PC-3 (cell line): ENCODE data around the gene NOM1. TPM values are rescaled to one million over a fixed set of nuclear protein-coding genes. Genes with fewer than 3 reads are reported as not detected.

Source experiments
- ATAC-seq: fragments of 200-7000 bp; cut with Tn5 transposase; 2 replicates; pipeline ENCODE4 v1.9.1; 2020; ENCODE audit warnings: mild to moderate bottlenecking, moderate library complexity
- BruUV-seq: library from RNA; stranded (reverse); fragments of 400-500 nt; replicated peaks from 2 replicates; lab custom pipeline; 2021; lab: Mats Ljungman, UMichigan
- CTCF ChIA-PET: fragments of 300-600 bp; sonication (Branson Sonifier 250); formaldehyde crosslinking; loops from one replicate; lab custom pipeline; 2022; ENCODE audit warnings: antibody characterized with exemption; lab: Charles Lee
- POLR2A ChIA-PET: fragments of 300-600 bp; sonication (Branson Sonifier 250); formaldehyde crosslinking; loops from one replicate; lab custom pipeline; 2022; ENCODE audit warnings: antibody characterized with exemption; ENCODE audit not compliant: unreplicated experiment; lab: Charles Lee
- DNase-seq: peaks from one replicate; pipeline ENCODE4 v3.0.0-alpha.2; 2015
- H2AFZ ChIP-seq: fragments of 300-600 bp; sonication (generic); 2 replicates; pipeline ENCODE4 v1.6.0; 2016; ENCODE audit warnings: antibody characterized with exemption, low read length
- H3F3A ChIP-seq: fragments of 300-600 bp; sonication (generic); one replicate; pipeline ENCODE4 v1.6.0; 2017; ENCODE audit warnings: antibody characterized with exemption, low read length, control low read depth, mild to moderate bottlenecking; ENCODE audit not compliant: unreplicated experiment
- H3K27ac ChIP-seq: fragments of 300-600 bp; sonication (generic); 2 replicates; pipeline ENCODE4 v1.5.1; 2016; ENCODE audit warnings: mild to moderate bottlenecking, low read length
- H3K27me3 ChIP-seq: fragments of 300-600 bp; sonication (generic); 2 replicates; pipeline ENCODE4 v1.6.1; 2016; ENCODE audit warnings: low read length, mixed read lengths
- H3K36me3 ChIP-seq: fragments of 300-600 bp; sonication (generic); 2 replicates; pipeline ENCODE4 v1.6.1; 2016; ENCODE audit warnings: low read depth, mixed run types, low read length, mixed read lengths
- H3K4me1 ChIP-seq: fragments of 300-600 bp; sonication (generic); 2 replicates; pipeline ENCODE4 v1.5.1; 2016; ENCODE audit warnings: low read length; ENCODE audit not compliant: insufficient read depth
- H3K4me2 ChIP-seq: fragments of 300-600 bp; sonication (generic); 2 replicates; pipeline ENCODE4 v1.6.0; 2016; ENCODE audit warnings: low read length
- H3K4me3 ChIP-seq: fragments of 300-600 bp; sonication (generic); 2 replicates; pipeline ENCODE4 v1.5.1; 2016; ENCODE audit warnings: mild to moderate bottlenecking, low read length, mixed read lengths
- H3K79me2 ChIP-seq: fragments of 300-600 bp; sonication (generic); 2 replicates; pipeline ENCODE4 v1.6.1; 2017; ENCODE audit warnings: low read length, mixed read lengths
- H3K9ac ChIP-seq: fragments of 300-600 bp; sonication (generic); 2 replicates; pipeline ENCODE4 v1.6.0; 2016; ENCODE audit warnings: mild to moderate bottlenecking, low read length
- H3K9me2 ChIP-seq: fragments of 300-600 bp; sonication (generic); replicated peaks from 2 replicates; pipeline ENCODE4 v1.6.1; 2016; ENCODE audit warnings: mixed run types, low read length, mixed read lengths
- H3K9me3 ChIP-seq: fragments of 300-600 bp; sonication (generic); 2 replicates; pipeline ENCODE4 v1.6.1; 2016; ENCODE audit warnings: low read length, mixed read lengths
- H4K20me1 ChIP-seq: fragments of 300-600 bp; sonication (generic); 2 replicates; pipeline ENCODE4 v1.6.1; 2016; ENCODE audit warnings: low read length, mixed read lengths
- CTCF ChIP-seq: fragments of 300-600 bp; sonication (generic); conservative IDR thresholded peaks from 2 replicates; pipeline ENCODE4 v1.5.1; 2017; ENCODE audit warnings: antibody characterized with exemption, low read depth, mild to moderate bottlenecking, low read length
- EZH2 ChIP-seq: fragments of 300-600 bp; sonication (generic); IDR thresholded peaks from one replicate; pipeline ENCODE4 v1.6.1; 2017; ENCODE audit warnings: antibody characterized with exemption, mild to moderate bottlenecking, low read length; ENCODE audit not compliant: unreplicated experiment
- EZH2phosphoT487 ChIP-seq: fragments of 300-600 bp; sonication (generic); IDR thresholded peaks from 2 replicates; pipeline ENCODE4 v1.6.1; 2018; ENCODE audit warnings: mild to moderate bottlenecking, antibody characterized with exemption, low read length, borderline replicate concordance
- intact Hi-C: fragments of 100-400 bp; cut with micrococcal nuclease; formaldehyde crosslinking; loops from 2 replicates; pipeline ENCODE4 v1.9.0; 2023
- total RNA-seq: library from RNA; depleted of rRNA; stranded (reverse); fragments of >200 nt; gene quantifications from 2 replicates; pipeline ENCODE4 v1.2.3, GENCODE V29; 2014

Gene NOM1
- total RNA-seq, 1 experiment from 2014 or later, result 17.7 TPM

- ChIA-PET CTCF (no interaction called here), POLR2A (no interaction called here)
- DNase-seq (no peak), ATAC-seq (no peak)
- H3K4me2 ChIP-seq, result no peak overlapping the region
- H3K27me3 ChIP-seq, result peaks cover 37% of the 10 kb centered on the region
- BruUV-seq, result no TSS peak
- H3K9ac ChIP-seq, result no peak overlapping the region
- no peaks in the 10 kb centered on the region for H3F3A ChIP-seq
- no peaks in the 10 kb centered on the region for H4K20me1 ChIP-seq
- no peaks in the 10 kb centered on the region for H3K79me2 ChIP-seq
- intact Hi-C loops, result no loop called here
- H3K36me3 ChIP-seq, result no peaks in the 10 kb centered on the region
- no peak overlapping the region for H3K4me3 ChIP-seq
- H3K9me3 ChIP-seq, result no peaks in the 10 kb centered on the region
- no peak overlapping the region for H3K27ac ChIP-seq
- no peak overlapping the region for H2AFZ ChIP-seq
- H3K9me2 ChIP-seq, result no peaks in the 10 kb centered on the region
- no peaks in the 10 kb centered on the region for H3K4me1 ChIP-seq
- TF ChIP-seq EZH2 (no peak), CTCF (no peak), EZH2phosphoT487 (no peak)
These were observed 56.1 kb downstream of the NOM1 start for GRCh38 chr7:157005456-157006204.

DNA sequence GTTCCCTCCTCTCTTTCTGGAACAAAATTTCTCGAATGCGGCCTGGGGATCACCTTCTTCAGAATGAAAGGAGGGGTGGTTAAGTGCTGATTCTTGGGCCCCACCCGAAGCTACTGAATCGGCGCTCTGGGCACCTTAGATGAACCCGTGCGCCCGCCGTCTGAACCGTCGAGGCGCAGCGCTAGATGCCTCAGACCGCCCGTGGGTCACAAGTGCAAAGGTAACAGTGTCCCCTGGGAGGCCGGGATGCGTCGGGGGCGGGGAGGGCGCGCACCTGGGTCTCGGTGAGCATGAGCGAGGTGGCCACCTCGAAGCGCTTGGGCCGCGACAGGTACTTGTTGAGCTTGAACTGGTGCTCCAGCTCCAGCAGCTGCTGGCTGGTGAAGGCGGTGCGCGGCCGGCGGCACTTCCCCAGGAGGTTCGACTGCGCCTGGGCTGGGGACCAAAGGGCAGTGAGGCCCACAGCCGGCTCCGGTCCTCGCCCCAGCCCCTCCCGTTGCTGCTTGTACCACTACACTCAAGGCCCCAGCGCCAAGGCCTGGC is 56.8 kb downstream of the NOM1 start:
- Histone ChIP-seq H2AFZ (no peak overlapping the region), H3K4me2 (no peak overlapping the region), H3K4me3 (no peak overlapping the region), H3K27ac (no peak overlapping the region), H3K9me2 (no peaks in the 10 kb centered on the region), H3K4me1 (peaks cover 4% of the 10 kb centered on the region), H3K79me2 (0 out of 2 replicates have a peak, but pooled peaks cover 2% of the 10 kb centered on the region), H4K20me1 (no peaks in the 10 kb centered on the region), H3F3A (no peaks in the 10 kb centered on the region), H3K27me3 (peaks cover 36% of the 10 kb centered on the region), H3K9ac (no peak overlapping the region), H3K9me3 (no peaks in the 10 kb centered on the region), H3K36me3 (no peaks in the 10 kb centered on the region)
- POLR2A ChIA-PET, result no interaction called here
- CTCF ChIA-PET, result no interaction called here
- TF ChIP-seq EZH2, result no peak
- TF ChIP-seq EZH2phosphoT487, result no peak
- no peak for TF ChIP-seq CTCF
- no peak for DNase-seq
- no TSS peak for BruUV-seq
- ATAC-seq, result no peak
- intact Hi-C loops, result no loop called here

DNA sequence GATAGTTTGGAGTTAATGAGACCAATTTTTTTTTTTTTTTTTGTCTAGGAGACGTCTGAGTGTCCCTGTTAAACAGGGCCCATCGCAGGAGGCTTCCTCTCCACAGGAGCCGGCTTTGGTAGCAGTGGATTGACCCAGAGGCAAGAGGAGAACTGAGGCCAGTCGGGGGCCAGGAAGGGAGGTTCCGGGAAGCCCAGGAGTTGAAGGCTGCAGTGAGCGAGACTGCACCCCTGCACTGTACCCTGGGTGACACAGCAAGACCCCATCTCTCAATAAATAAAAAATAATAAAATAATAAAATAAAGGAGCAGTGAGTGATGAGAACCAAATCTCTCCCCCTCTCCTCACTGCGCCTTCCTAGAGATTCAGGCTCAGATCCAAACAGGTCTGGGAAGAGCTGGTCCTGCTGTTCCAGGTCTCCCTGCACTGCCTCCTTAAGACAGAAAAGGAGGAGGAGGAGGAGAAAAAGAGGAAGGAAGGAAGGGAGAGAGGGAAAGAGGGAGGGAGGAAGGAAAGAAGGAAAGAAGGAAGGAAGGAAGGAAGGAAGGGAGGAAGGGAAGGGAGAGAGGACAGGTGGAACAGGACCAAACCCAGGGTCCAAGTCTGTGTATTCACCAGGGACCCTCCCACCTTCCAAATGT is 57.4 kb downstream of the NOM1 start:
- TF ChIP-seq EZH2 (no peak), EZH2phosphoT487 (no peak), CTCF (no peak)
- H4K20me1 ChIP-seq, result no peaks in the 10 kb centered on the region
- ATAC-seq (no peak), DNase-seq (no peak)
- H2AFZ ChIP-seq, result no peak overlapping the region
- ChIA-PET CTCF (no interaction called here), POLR2A (no interaction called here)
- intact Hi-C loops, result no loop called here
- no peak overlapping the region for H3K9ac ChIP-seq
- H3K4me3 ChIP-seq, result no peak overlapping the region
- H3K27ac ChIP-seq, result no peak overlapping the region
- 0 out of 2 replicates have a peak, but pooled peaks cover 4% of the 10 kb centered on the region for H3K79me2 ChIP-seq
- H3K36me3 ChIP-seq, result no peaks in the 10 kb centered on the region
- H3K9me2 ChIP-seq, result no peaks in the 10 kb centered on the region
- H3K27me3 ChIP-seq, result peaks cover 37% of the 10 kb centered on the region
- H3K4me1 ChIP-seq, result peaks cover 10% of the 10 kb centered on the region
- no peaks in the 10 kb centered on the region for H3F3A ChIP-seq
- H3K4me2 ChIP-seq, result no peak overlapping the region
- BruUV-seq, result no TSS peak
- no peaks in the 10 kb centered on the region for H3K9me3 ChIP-seq
